ENCODE results near the gene MAZ.

GRCh38 chr16:29849505-29849904 lies 43.2 kb downstream of the MAZ start:
- TF ChIP-seq, protein P1, sequence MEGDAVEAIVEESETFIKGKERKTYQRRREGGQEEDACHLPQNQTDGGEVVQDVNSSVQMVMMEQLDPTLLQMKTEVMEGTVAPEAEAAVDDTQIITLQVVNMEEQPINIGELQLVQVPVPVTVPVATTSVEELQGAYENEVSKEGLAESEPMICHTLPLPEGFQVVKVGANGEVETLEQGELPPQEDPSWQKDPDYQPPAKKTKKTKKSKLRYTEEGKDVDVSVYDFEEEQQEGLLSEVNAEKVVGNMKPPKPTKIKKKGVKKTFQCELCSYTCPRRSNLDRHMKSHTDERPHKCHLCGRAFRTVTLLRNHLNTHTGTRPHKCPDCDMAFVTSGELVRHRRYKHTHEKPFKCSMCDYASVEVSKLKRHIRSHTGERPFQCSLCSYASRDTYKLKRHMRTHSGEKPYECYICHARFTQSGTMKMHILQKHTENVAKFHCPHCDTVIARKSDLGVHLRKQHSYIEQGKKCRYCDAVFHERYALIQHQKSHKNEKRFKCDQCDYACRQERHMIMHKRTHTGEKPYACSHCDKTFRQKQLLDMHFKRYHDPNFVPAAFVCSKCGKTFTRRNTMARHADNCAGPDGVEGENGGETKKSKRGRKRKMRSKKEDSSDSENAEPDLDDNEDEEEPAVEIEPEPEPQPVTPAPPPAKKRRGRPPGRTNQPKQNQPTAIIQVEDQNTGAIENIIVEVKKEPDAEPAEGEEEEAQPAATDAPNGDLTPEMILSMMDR (IDR thresholded peaks at IDR 0.05; ENCODE audit: insufficient read depth, low read depth, low read length) = no peak
- no peak for TF ChIP-seq EZH2 (IDR thresholded peaks at IDR 0.05; ENCODE audit: insufficient read depth, low read length)

Data from astrocyte (in vitro differentiated cells and primary cell).